Cardiac muscle cell (in vitro differentiated cells and primary cell): ENCODE results near the gene NPR3. TPM values are rescaled to one million over a fixed set of nuclear protein-coding genes. Genes with fewer than 3 reads are reported as not detected.

Experiments
- DNase-seq, 2 donors: peaks; one replicate each; pipeline versions ENCODE4 v3.0.0 to v3.0.0-alpha.2; 2010 to 2017; ENCODE audit warnings: low read depth in 1 of 2, low spot score in 1 of 2
- H3K27ac ChIP-seq: fragments of 200-600 bp; sonication (generic); 2 replicates; pipeline ENCODE4 v1.5.1; 2016
- H3K27me3 ChIP-seq: fragments of 200-600 bp; sonication (generic); 2 replicates; pipeline ENCODE4 v1.6.0; 2016; ENCODE audit warnings: control low read depth
- H3K36me3 ChIP-seq: fragments of 200-600 bp; sonication (generic); 2 replicates; pipeline ENCODE4 v1.5.1; 2016; ENCODE audit warnings: control low read depth
- H3K4me1 ChIP-seq: fragments of 200-600 bp; sonication (generic); 2 replicates; pipeline ENCODE4 v1.8.1; 2017; ENCODE audit warnings: low read depth, mild to moderate bottlenecking, mixed run types
- H3K4me3 ChIP-seq: fragments of 200-600 bp; sonication (generic); 2 replicates; pipeline ENCODE4 v1.5.1; 2016; ENCODE audit warnings: mild to moderate bottlenecking
- H3K9me3 ChIP-seq: fragments of 200-600 bp; sonication (generic); 2 replicates; pipeline ENCODE4 v1.5.1; 2017; ENCODE audit warnings: low read depth, mild to moderate bottlenecking, control low read depth
- CTCF ChIP-seq: IDR thresholded peaks from 2 replicates; pipeline ENCODE4 v1.5.1; 2012; ENCODE audit warnings: low read depth, mild to moderate bottlenecking, low read length
- polyA plus RNA-seq: library from polyadenylated mRNA; unstranded; fragments of >200 nt; fragmentation: Nextera tagmentation; extraction: Ambion mirVana; gene quantifications from 2 replicates; pipeline ENCODE4 v1.2.1, GENCODE V29; 2016
- total RNA-seq: library from RNA; depleted of rRNA; stranded (reverse); fragments of >200 nt; gene quantifications from 2 replicates; pipeline ENCODE4 v1.2.3, GENCODE V29; 2016

Gene NPR3
- total and polyA plus RNA-seq, 2 experiments from 2014 or later, result 0.23 to 2.7 TPM

- Histone ChIP-seq H3K36me3 (no peaks in the 10 kb centered on the region), H3K27me3 (peaks cover 18% of the 10 kb centered on the region), H3K4me1 (no peaks in the 10 kb centered on the region), H3K27ac (no peak overlapping the region), H3K9me3 (no peaks in the 10 kb centered on the region), H3K4me3 (no peak overlapping the region)
- TF ChIP-seq CTCF, result no peak
- no peak for DNase-seq
Measured at GRCh38 chr5:32720300-32720699, 9.2 kb downstream of the NPR3 start.

- no peaks in the 10 kb centered on the region for H3K4me1 ChIP-seq
- H3K4me3 ChIP-seq, result no peak overlapping the region
- TF ChIP-seq CTCF, result no peak
- no peaks in the 10 kb centered on the region for H3K36me3 ChIP-seq
- H3K9me3 ChIP-seq, result no peaks in the 10 kb centered on the region
- H3K27ac ChIP-seq, result no peak overlapping the region
- DNase-seq, result no peak
- peaks cover 18% of the 10 kb centered on the region for H3K27me3 ChIP-seq
Measured at GRCh38 chr5:32721626-32722025, 10.5 kb downstream of the NPR3 start.

GRCh38 chr5:32722957-32723356 lies 11.8 kb downstream of the NPR3 start:
- H3K36me3 ChIP-seq, result no peaks in the 10 kb centered on the region
- no peak overlapping the region for H3K4me3 ChIP-seq
- peaks cover 18% of the 10 kb centered on the region for H3K27me3 ChIP-seq
- no peak overlapping the region for H3K27ac ChIP-seq
- DNase-seq, result no peak
- H3K9me3 ChIP-seq, result no peaks in the 10 kb centered on the region
- no peaks in the 10 kb centered on the region for H3K4me1 ChIP-seq
- TF ChIP-seq CTCF, result no peak

- H3K4me3 ChIP-seq, result no peak overlapping the region
- DNase-seq, result no peak
- no peaks in the 10 kb centered on the region for H3K4me1 ChIP-seq
- no peak for TF ChIP-seq CTCF
- no peak overlapping the region for H3K27ac ChIP-seq
- H3K27me3 ChIP-seq, result peaks cover 18% of the 10 kb centered on the region
- H3K9me3 ChIP-seq, result no peaks in the 10 kb centered on the region
- no peaks in the 10 kb centered on the region for H3K36me3 ChIP-seq
Measured at GRCh38 chr5:32724526-32724925, 13.4 kb downstream of the NPR3 start.

- Histone ChIP-seq H3K27me3 (peaks cover 18% of the 10 kb centered on the region), H3K36me3 (no peaks in the 10 kb centered on the region), H3K4me1 (no peaks in the 10 kb centered on the region), H3K27ac (no peak overlapping the region), H3K9me3 (no peaks in the 10 kb centered on the region), H3K4me3 (no peak overlapping the region)
- TF ChIP-seq CTCF, result no peak
- peak in 1 of 2 donors; percentile 49 for DNase-seq
Measured at GRCh38 chr5:32726086-32726557, 15.0 kb downstream of the NPR3 start.

GRCh38 chr5:32729651-32730050 lies 18.5 kb downstream of the NPR3 start:
- H3K9me3 ChIP-seq, result no peaks in the 10 kb centered on the region
- H3K4me3 ChIP-seq, result no peak overlapping the region
- DNase-seq, result no peak
- H3K27me3 ChIP-seq, result peaks cover 13% of the 10 kb centered on the region
- H3K36me3 ChIP-seq, result no peaks in the 10 kb centered on the region
- H3K27ac ChIP-seq, result no peak overlapping the region
- TF ChIP-seq CTCF, result no peak
- no peaks in the 10 kb centered on the region for H3K4me1 ChIP-seq
